HEK293 (cell line): ENCODE data around the gene RAD54L.

Experiments used
- KLF9 ChIP-seq: fragments of 450-650 bp; formaldehyde crosslinking; IDR thresholded peaks from 2 replicates; pipeline ENCODE4 v1.5.1; 2016; ENCODE audit warnings: missing biosample characterization, missing genetic modification characterization, low read depth
- PRDM1 ChIP-seq: fragments of 450-650 bp; formaldehyde crosslinking; IDR thresholded peaks from 2 replicates; pipeline ENCODE4; 2016; ENCODE audit warnings: missing biosample characterization, missing genetic modification characterization
- RBAK ChIP-seq: fragments of 450-650 bp; formaldehyde crosslinking; IDR thresholded peaks from 2 replicates; pipeline ENCODE4 v1.5.1; 2016; ENCODE audit warnings: missing biosample characterization, missing genetic modification characterization
- REPIN1 ChIP-seq: fragments of 450-650 bp; formaldehyde crosslinking; IDR thresholded peaks from 2 replicates; pipeline ENCODE4 v1.5.1; 2017; ENCODE audit warnings: missing biosample characterization, missing genetic modification characterization, low read depth
- TRIM28 ChIP-seq: IDR thresholded peaks from 2 replicates; pipeline ENCODE4 v1.6.1; 2011; ENCODE audit warnings: low read length, control low read depth, borderline replicate concordance
- YY1 ChIP-seq: fragments of 450-650 bp; formaldehyde crosslinking; IDR thresholded peaks from 2 replicates; pipeline ENCODE4 v1.5.1; 2018; ENCODE audit warnings: missing biosample characterization, missing genetic modification characterization
- ZBTB7A ChIP-seq: fragments of 450-650 bp; formaldehyde crosslinking; IDR thresholded peaks from 2 replicates; pipeline ENCODE4 v1.5.1; 2016; ENCODE audit warnings: low read depth, missing biosample characterization, missing genetic modification characterization
- ZBTB8A ChIP-seq: fragments of 450-650 bp; formaldehyde crosslinking; IDR thresholded peaks from 2 replicates; pipeline ENCODE4 v1.5.1; 2016; ENCODE audit warnings: missing biosample characterization, missing genetic modification characterization
- ZIC2 ChIP-seq: fragments of 450-650 bp; formaldehyde crosslinking; IDR thresholded peaks from 2 replicates; pipeline ENCODE4 v1.5.1; 2016; ENCODE audit warnings: missing biosample characterization, missing genetic modification characterization
- ZNF114 ChIP-seq: fragments of 450-650 bp; formaldehyde crosslinking; IDR thresholded peaks from 2 replicates; pipeline ENCODE4 v1.5.0; 2017; ENCODE audit warnings: missing biosample characterization, missing genetic modification characterization
- ZNF140 ChIP-seq: fragments of 450-650 bp; formaldehyde crosslinking; IDR thresholded peaks from 2 replicates; pipeline ENCODE4 v1.5.1; 2016; ENCODE audit warnings: missing biosample characterization, missing genetic modification characterization
- ZNF146 ChIP-seq: fragments of 450-650 bp; formaldehyde crosslinking; IDR thresholded peaks from 2 replicates; pipeline ENCODE4 v1.5.1; 2016; ENCODE audit warnings: missing biosample characterization, missing genetic modification characterization
- ZNF16 ChIP-seq: fragments of 450-650 bp; formaldehyde crosslinking; IDR thresholded peaks from 2 replicates; pipeline ENCODE4 v1.5.1; 2016; ENCODE audit warnings: low read depth, missing biosample characterization, missing genetic modification characterization
- ZNF274 ChIP-seq, 2 experiments: fragments of 200-500 bp in 1 of 2; fragments of 450-650 bp in 1 of 2; sonication (Bioruptor generic) in 1 of 2; formaldehyde crosslinking in 1 of 2; IDR thresholded peaks; 2 replicates each; pipeline versions ENCODE4 v1.5.1 to v1.6.1; 2014 to 2016; ENCODE audit warnings: borderline replicate concordance in 1 of 2, inconsistent platforms in 1 of 2, low read length in 1 of 2, missing biosample characterization in 1 of 2, missing genetic modification characterization in 1 of 2
- ZNF311 ChIP-seq: fragments of 450-650 bp; formaldehyde crosslinking; IDR thresholded peaks from 2 replicates; pipeline ENCODE4 v1.5.1; 2017; ENCODE audit warnings: missing biosample characterization, missing genetic modification characterization, borderline replicate concordance
- ZNF341 ChIP-seq: fragments of 450-650 bp; formaldehyde crosslinking; IDR thresholded peaks from 2 replicates; pipeline ENCODE4; 2016; ENCODE audit warnings: low read depth, missing biosample characterization, missing genetic modification characterization
- ZNF350 ChIP-seq: fragments of 450-650 bp; formaldehyde crosslinking; IDR thresholded peaks from 2 replicates; pipeline ENCODE4 v1.5.0; 2017; ENCODE audit warnings: missing biosample characterization, mild to moderate bottlenecking, missing genetic modification characterization
- ZNF366 ChIP-seq: fragments of 450-650 bp; formaldehyde crosslinking; conservative IDR thresholded peaks from 2 replicates; pipeline ENCODE4 v1.5.1; 2016; ENCODE audit warnings: missing biosample characterization, missing genetic modification characterization
- ZNF37A ChIP-seq: fragments of 450-650 bp; IDR thresholded peaks from 2 replicates; pipeline ENCODE4 v1.5.1; 2018; ENCODE audit warnings: missing biosample characterization, missing genetic modification characterization
- ZNF404 ChIP-seq: fragments of 450-650 bp; formaldehyde crosslinking; IDR thresholded peaks from 2 replicates; pipeline ENCODE4 v1.5.1; 2017; ENCODE audit warnings: missing biosample characterization, missing genetic modification characterization
- ZNF416 ChIP-seq: fragments of 450-650 bp; formaldehyde crosslinking; IDR thresholded peaks from 2 replicates; pipeline ENCODE4 v1.5.1; 2016; ENCODE audit warnings: missing biosample characterization, missing genetic modification characterization
- ZNF596 ChIP-seq: fragments of 450-650 bp; IDR thresholded peaks from 2 replicates; pipeline ENCODE4 v1.5.0; 2018; ENCODE audit warnings: missing biosample characterization, mild to moderate bottlenecking, missing genetic modification characterization, moderate library complexity
- ZNF600 ChIP-seq: fragments of 450-650 bp; formaldehyde crosslinking; IDR thresholded peaks from 2 replicates; pipeline ENCODE4 v1.5.1; 2016; ENCODE audit warnings: missing biosample characterization, missing genetic modification characterization
- ZNF701 ChIP-seq: fragments of 450-650 bp; formaldehyde crosslinking; IDR thresholded peaks from 2 replicates; pipeline ENCODE4 v1.5.1; 2016; ENCODE audit warnings: missing biosample characterization, missing genetic modification characterization
- ZNF785 ChIP-seq: fragments of 450-650 bp; formaldehyde crosslinking; IDR thresholded peaks from 2 replicates; pipeline ENCODE4 v1.5.1; 2016; ENCODE audit warnings: missing biosample characterization, missing genetic modification characterization
- ZNF791 ChIP-seq: fragments of 450-650 bp; formaldehyde crosslinking; IDR thresholded peaks from 2 replicates; pipeline ENCODE4 v1.5.1; 2016; ENCODE audit warnings: missing biosample characterization, missing genetic modification characterization
- ZNF830 ChIP-seq: fragments of 450-650 bp; IDR thresholded peaks from 2 replicates; pipeline ENCODE4 v1.5.0; 2018; ENCODE audit warnings: missing biosample characterization, missing genetic modification characterization, low read depth, mild to moderate bottlenecking, moderate library complexity
- ZSCAN30 ChIP-seq: fragments of 450-650 bp; IDR thresholded peaks from 2 replicates; pipeline ENCODE4 v1.5.1; 2018; ENCODE audit warnings: missing biosample characterization, mild to moderate bottlenecking, missing genetic modification characterization, moderate library complexity
- TF ChIP-seq, protein P1 (sequence below): fragments of 450-650 bp; formaldehyde crosslinking; IDR thresholded peaks from 2 replicates; pipeline ENCODE4 v1.5.1; 2016; ENCODE audit warnings: missing biosample characterization, missing genetic modification characterization
- TF ChIP-seq, protein P2 (sequence below): fragments of 450-650 bp; formaldehyde crosslinking; IDR thresholded peaks from 2 replicates; pipeline ENCODE4 v1.5.1; 2016; ENCODE audit warnings: missing biosample characterization, missing genetic modification characterization
- TF ChIP-seq, protein P3 (sequence below): fragments of 450-650 bp; formaldehyde crosslinking; IDR thresholded peaks from 2 replicates; pipeline ENCODE4 v1.5.1; 2016; ENCODE audit warnings: missing biosample characterization, missing genetic modification characterization
- TF ChIP-seq, protein P4 (sequence below): fragments of 450-650 bp; formaldehyde crosslinking; conservative IDR thresholded peaks from 2 replicates; pipeline ENCODE4 v1.5.1; 2016; ENCODE audit warnings: low read depth, missing biosample characterization, missing genetic modification characterization

The RAD54L gene

DNA sequence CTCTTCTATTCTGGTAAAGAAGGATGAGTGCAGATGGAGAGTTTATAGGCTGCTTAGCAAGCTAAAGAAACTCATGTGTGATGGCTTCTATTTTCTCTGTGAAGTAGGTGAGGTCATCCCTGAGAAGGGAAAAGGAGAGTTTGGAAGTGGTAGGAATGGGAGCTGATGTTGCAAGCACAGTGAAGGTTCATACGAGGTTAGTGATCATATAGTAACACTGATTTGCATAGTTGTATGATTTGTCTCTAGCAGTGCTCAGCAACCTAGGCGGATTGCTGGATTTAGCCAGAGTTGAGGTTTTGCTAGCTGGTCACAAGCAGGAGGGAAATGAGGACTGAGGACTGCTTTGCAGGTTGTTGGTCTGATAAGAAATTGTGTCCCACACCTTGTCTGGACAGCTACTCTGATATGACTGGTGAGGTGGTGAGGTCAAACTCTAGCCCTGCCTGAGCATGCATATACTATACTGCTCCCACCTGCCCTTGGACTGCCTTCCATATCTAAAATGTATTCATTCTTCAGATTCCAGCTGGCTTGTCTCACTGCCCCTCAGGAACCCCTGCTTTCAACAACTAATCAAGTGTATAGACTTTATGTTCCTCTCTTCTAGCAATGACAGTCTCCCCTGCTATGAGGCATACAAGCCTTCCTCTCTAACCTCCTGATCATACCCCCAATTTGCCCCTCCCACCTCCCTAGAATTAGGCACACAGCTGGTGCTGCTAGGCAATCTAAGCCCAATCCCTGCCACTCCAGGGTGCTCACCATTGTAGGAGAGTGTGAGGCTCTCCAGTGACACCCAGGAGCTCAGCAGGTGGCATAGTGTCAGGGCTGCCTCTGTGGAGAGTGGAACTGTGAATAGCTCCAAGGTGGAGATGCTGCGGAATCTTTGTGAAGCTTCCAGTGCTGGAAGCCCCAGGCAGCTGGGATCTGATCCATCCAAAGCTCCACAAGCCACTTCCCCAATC is 37.3 kb downstream of the RAD54L start (continued):
- TF ChIP-seq ZNF791 = no peak
- no peak for TF ChIP-seq ZNF37A (tag by site-specific recombination)
- no peak for TF ChIP-seq ZNF350 (tag by site-specific recombination)
- no peak for TF ChIP-seq RBAK (tag by site-specific recombination)
- TF ChIP-seq ZNF140 (tag by site-specific recombination) = no peak
- TF ChIP-seq, protein P1, sequence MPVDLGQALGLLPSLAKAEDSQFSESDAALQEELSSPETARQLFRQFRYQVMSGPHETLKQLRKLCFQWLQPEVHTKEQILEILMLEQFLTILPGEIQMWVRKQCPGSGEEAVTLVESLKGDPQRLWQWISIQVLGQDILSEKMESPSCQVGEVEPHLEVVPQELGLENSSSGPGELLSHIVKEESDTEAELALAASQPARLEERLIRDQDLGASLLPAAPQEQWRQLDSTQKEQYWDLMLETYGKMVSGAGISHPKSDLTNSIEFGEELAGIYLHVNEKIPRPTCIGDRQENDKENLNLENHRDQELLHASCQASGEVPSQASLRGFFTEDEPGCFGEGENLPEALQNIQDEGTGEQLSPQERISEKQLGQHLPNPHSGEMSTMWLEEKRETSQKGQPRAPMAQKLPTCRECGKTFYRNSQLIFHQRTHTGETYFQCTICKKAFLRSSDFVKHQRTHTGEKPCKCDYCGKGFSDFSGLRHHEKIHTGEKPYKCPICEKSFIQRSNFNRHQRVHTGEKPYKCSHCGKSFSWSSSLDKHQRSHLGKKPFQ (tag by site-specific recombination) = no peak
- no peak for TF ChIP-seq ZNF311 (tag by site-specific recombination)
- TF ChIP-seq, protein P2, sequence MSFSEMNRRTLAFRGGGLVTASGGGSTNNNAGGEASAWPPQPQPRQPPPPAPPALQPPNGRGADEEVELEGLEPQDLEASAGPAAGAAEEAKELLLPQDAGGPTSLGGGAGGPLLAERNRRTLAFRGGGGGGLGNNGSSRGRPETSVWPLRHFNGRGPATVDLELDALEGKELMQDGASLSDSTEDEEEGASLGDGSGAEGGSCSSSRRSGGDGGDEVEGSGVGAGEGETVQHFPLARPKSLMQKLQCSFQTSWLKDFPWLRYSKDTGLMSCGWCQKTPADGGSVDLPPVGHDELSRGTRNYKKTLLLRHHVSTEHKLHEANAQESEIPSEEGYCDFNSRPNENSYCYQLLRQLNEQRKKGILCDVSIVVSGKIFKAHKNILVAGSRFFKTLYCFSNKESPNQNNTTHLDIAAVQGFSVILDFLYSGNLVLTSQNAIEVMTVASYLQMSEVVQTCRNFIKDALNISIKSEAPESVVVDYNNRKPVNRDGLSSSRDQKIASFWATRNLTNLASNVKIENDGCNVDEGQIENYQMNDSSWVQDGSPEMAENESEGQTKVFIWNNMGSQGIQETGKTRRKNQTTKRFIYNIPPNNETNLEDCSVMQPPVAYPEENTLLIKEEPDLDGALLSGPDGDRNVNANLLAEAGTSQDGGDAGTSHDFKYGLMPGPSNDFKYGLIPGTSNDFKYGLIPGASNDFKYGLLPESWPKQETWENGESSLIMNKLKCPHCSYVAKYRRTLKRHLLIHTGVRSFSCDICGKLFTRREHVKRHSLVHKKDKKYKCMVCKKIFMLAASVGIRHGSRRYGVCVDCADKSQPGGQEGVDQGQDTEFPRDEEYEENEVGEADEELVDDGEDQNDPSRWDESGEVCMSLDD (tag by site-specific recombination) = no peak
- TF ChIP-seq ZIC2 (tag by site-specific recombination) = peak; percentile 86
- TF ChIP-seq ZNF785 (tag by site-specific recombination) = no peak
- no peak for TF ChIP-seq ZNF146 (tag by site-specific recombination)
- TF ChIP-seq REPIN1 (tag by site-specific recombination) = no peak
- no peak for TF ChIP-seq ZNF341
- TF ChIP-seq TRIM28 = no peak
- TF ChIP-seq YY1 (tag by site-specific recombination) = no peak
- peak; percentile 94 for TF ChIP-seq ZNF600 (tag by site-specific recombination)
- TF ChIP-seq, protein P3, sequence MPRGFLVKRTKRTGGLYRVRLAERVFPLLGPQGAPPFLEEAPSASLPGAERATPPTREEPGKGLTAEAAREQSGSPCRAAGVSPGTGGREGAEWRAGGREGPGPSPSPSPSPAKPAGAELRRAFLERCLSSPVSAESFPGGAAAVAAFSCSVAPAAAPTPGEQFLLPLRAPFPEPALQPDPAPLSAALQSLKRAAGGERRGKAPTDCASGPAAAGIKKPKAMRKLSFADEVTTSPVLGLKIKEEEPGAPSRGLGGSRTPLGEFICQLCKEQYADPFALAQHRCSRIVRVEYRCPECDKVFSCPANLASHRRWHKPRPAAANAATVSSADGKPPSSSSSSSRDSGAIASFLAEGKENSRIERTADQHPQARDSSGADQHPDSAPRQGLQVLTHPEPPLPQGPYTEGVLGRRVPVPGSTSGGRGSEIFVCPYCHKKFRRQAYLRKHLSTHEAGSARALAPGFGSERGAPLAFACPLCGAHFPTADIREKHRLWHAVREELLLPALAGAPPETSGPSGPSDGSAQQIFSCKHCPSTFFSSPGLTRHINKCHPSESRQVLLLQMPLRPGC = peak; percentile 52; the same call in 1 of the 2 replicates
- no peak for TF ChIP-seq ZBTB7A
- TF ChIP-seq ZNF16 (tag by site-specific recombination) = no peak
- no peak for TF ChIP-seq ZNF830 (tag by site-specific recombination)
- TF ChIP-seq ZNF701 (tag by site-specific recombination) = no peak
- no peak for TF ChIP-seq ZNF596 (tag by site-specific recombination)
- no peak for TF ChIP-seq ZNF114 (tag by site-specific recombination)
- no peak for TF ChIP-seq ZNF274 (IDR thresholded peaks at IDR 0.05; ENCODE audit: low read length)
- TF ChIP-seq ZNF274 (tag by site-specific recombination; IDR thresholded peaks at IDR 0.05; ENCODE audit: borderline replicate concordance) = no peak
- peak; percentile 91 for TF ChIP-seq PRDM1 (tag by site-specific recombination)
- no peak for TF ChIP-seq ZNF416
- peak; percentile 45 for TF ChIP-seq ZNF366 (tag by site-specific recombination)
- TF ChIP-seq ZNF404 (tag by site-specific recombination) = no peak
- no peak for TF ChIP-seq ZBTB8A (tag by site-specific recombination)
- TF ChIP-seq ZSCAN30 (tag by site-specific recombination) = no peak
- TF ChIP-seq, protein P4, sequence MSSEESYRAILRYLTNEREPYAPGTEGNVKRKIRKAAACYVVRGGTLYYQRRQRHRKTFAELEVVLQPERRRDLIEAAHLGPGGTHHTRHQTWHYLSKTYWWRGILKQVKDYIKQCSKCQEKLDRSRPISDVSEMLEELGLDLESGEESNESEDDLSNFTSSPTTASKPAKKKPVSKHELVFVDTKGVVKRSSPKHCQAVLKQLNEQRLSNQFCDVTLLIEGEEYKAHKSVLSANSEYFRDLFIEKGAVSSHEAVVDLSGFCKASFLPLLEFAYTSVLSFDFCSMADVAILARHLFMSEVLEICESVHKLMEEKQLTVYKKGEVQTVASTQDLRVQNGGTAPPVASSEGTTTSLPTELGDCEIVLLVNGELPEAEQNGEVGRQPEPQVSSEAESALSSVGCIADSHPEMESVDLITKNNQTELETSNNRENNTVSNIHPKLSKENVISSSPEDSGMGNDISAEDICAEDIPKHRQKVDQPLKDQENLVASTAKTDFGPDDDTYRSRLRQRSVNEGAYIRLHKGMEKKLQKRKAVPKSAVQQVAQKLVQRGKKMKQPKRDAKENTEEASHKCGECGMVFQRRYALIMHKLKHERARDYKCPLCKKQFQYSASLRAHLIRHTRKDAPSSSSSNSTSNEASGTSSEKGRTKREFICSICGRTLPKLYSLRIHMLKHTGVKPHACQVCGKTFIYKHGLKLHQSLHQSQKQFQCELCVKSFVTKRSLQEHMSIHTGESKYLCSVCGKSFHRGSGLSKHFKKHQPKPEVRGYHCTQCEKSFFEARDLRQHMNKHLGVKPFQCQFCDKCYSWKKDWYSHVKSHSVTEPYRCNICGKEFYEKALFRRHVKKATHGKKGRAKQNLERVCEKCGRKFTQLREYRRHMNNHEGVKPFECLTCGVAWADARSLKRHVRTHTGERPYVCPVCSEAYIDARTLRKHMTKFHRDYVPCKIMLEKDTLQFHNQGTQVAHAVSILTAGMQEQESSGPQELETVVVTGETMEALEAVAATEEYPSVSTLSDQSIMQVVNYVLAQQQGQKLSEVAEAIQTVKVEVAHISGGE (tag by site-specific recombination) = no peak
- TF ChIP-seq KLF9 (tag by site-specific recombination) = no peak
